Mesodermal cell (in vitro differentiated cells): Measurements from ENCODE around the gene C9orf72. TPM values are rescaled to one million over a fixed set of nuclear protein-coding genes. Genes with fewer than 3 reads are reported as not detected.
A peak's percentile ranks its signal among the peaks of the same experiment; 100 is the strongest.
"Not testable (repeated sequence)": the region's sequence is repeated elsewhere in the genome, so short reads cannot be mapped to it uniquely, and the experiment has no call there.

Source experiments
- H3K27ac ChIP-seq: 2 replicates; pipeline ENCODE4 v1.7.0; 2013; ENCODE audit warnings: mild to moderate bottlenecking, low read depth, low read length, moderate library complexity; ENCODE audit not compliant: severe bottlenecking
- H3K36me3 ChIP-seq: 2 replicates; pipeline ENCODE4 v1.7.1; 2013; ENCODE audit warnings: mild to moderate bottlenecking, low read length, moderate library complexity; ENCODE audit not compliant: control insufficient read depth, insufficient read depth
- H3K4me1 ChIP-seq: one replicate; pipeline ENCODE4 v1.7.1; 2013; ENCODE audit warnings: mild to moderate bottlenecking, low read length; ENCODE audit not compliant: insufficient read depth, control insufficient read depth, poor library complexity, severe bottlenecking
- H3K4me3 ChIP-seq: 2 replicates; pipeline ENCODE4 v1.7.0; 2013; ENCODE audit warnings: low read length, control low read depth, mild to moderate bottlenecking; ENCODE audit not compliant: insufficient read depth, poor library complexity, severe bottlenecking; ENCODE audit errors: extremely low read depth
- H3K9me3 ChIP-seq: 2 replicates; pipeline ENCODE4 v1.7.1; 2013; ENCODE audit warnings: mild to moderate bottlenecking, low read length, moderate library complexity; ENCODE audit not compliant: control insufficient read depth
- WGBS, 2 experiments: methylation state at CpG; one replicate each; pipeline ENCODE4 v1.1.5; 2013; ENCODE audit warnings: missing lambda C conversion rate in 2 of 2; ENCODE audit not compliant: insufficient coverage in 2 of 2; 5-methylcytosine and 5-hydroxymethylcytosine counted together
- polyA plus RNA-seq, 2 experiments: library from polyadenylated mRNA; stranded (reverse); fragments of 50-300 nt; gene quantifications; one replicate each; pipeline ENCODE4 v1.2.3, GENCODE V29; 2013

The C9orf72 gene, protein sequence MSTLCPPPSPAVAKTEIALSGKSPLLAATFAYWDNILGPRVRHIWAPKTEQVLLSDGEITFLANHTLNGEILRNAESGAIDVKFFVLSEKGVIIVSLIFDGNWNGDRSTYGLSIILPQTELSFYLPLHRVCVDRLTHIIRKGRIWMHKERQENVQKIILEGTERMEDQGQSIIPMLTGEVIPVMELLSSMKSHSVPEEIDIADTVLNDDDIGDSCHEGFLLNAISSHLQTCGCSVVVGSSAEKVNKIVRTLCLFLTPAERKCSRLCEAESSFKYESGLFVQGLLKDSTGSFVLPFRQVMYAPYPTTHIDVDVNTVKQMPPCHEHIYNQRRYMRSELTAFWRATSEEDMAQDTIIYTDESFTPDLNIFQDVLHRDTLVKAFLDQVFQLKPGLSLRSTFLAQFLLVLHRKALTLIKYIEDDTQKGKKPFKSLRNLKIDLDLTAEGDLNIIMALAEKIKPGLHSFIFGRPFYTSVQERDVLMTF
- 18.1 TPM for polyA plus RNA-seq (2013, experiment 1 of 2)
- 19.5 TPM for polyA plus RNA-seq (2013, experiment 2 of 2)

- no peaks in the 10 kb centered on the region for H3K9me3 ChIP-seq
- peaks cover 4% of the 10 kb centered on the region for H3K4me1 ChIP-seq
- H3K27ac ChIP-seq: peak within 1 kb of the TSS; percentile 97
- WGBS, 2 experiments: 0 to 1% methylated on average over 21 to 25 of the region's 72 CpGs
- H3K4me3 ChIP-seq: peak within 1 kb of the TSS; percentile 60
- H3K36me3 ChIP-seq: no peaks in the 10 kb centered on the region
Measured at GRCh38 chr9:27572918-27573633, at the start of gene C9orf72. TSS of gene C9orf72 (minus strand) at chr9:27573481. CDS start at chr9:27567120, 6,361 bp downstream.

- H3K4me1 ChIP-seq: no peaks in the 10 kb centered on the region
- no CpG with 5 or more reads among the region's 5 CpGs for WGBS, 2 experiments
- H3K9me3 ChIP-seq: no peaks in the 10 kb centered on the region
- H3K4me3 ChIP-seq: no peak overlapping the region
- no peak overlapping the region for H3K27ac ChIP-seq
- no peaks in the 10 kb centered on the region for H3K36me3 ChIP-seq
Measured at GRCh38 chr9:27622693-27623340, 49.5 kb upstream of the C9orf72 start.

DNA sequence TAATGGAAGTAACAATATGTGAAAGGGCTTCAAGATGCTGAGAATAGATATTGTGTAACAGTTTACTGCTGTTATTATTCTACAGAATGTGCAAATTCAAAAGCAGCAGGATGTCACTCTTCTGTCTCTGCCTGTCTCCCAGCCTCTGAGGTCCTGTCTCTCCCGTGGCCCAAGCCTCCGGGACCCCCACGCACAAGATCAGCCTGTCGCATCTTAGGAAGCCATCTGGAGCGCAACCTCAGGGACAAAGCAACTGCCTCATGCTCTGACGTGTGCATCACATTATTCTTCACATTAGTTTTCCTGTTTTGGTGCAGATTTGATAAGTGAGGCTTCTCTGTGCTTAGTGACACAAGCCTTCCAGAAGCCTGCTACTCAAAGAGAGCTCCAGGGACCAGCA is 46.5 kb upstream of the C9orf72 start:
- 81 to 100% methylated on average over 4 of the region's 6 CpGs for WGBS, 2 experiments
- Histone ChIP-seq H3K4me3 (no peak overlapping the region), H3K27ac (no peak overlapping the region), H3K36me3 (no peaks in the 10 kb centered on the region), H3K4me1 (no peaks in the 10 kb centered on the region), H3K9me3 (no peaks in the 10 kb centered on the region)

GRCh38 chr9:27618066-27618465 is 44.8 kb upstream of the C9orf72 start:
- H3K36me3 ChIP-seq: no peaks in the 10 kb centered on the region
- H3K27ac ChIP-seq: no peak overlapping the region
- H3K4me3 ChIP-seq: no peak overlapping the region
- H3K9me3 ChIP-seq: no peaks in the 10 kb centered on the region
- no CpG with 5 or more reads among the region's 4 CpGs for WGBS, 2 experiments
- no peaks in the 10 kb centered on the region for H3K4me1 ChIP-seq

DNA sequence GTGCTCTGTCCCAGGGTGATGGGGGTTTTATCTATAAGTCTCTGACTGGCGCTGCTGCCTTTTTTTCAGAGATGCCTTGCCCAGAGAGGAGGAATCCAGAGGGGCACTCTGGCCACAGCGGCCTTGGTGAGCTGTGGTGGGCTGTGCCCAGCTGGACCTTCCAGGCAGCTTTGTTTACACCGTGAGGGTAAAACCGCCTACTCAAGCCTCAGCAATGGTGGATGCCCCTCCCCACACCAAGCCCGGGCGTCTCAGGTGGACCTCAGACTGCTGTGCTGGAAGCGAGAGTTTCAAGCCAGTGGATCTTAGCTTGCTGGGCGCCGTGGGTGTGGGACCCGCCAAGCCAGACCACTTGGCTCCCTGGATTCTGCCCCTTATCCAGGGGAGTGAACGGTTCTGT is 41.3 kb upstream of the C9orf72 start:
- Histone ChIP-seq H3K27ac (no peak overlapping the region), H3K4me3 (no peak overlapping the region), H3K4me1 (no peaks in the 10 kb centered on the region), H3K36me3 (no peaks in the 10 kb centered on the region), H3K9me3 (no peaks in the 10 kb centered on the region)
- 80 to 91% methylated on average over 9 to 11 of the region's 11 CpGs for WGBS, 2 experiments

- 92 to 100% methylated on average over 3 of the region's 4 CpGs for WGBS, 2 experiments
- H3K36me3 ChIP-seq, H3K4me1 ChIP-seq, H3K9me3 ChIP-seq, H3K27ac ChIP-seq, H3K4me3 ChIP-seq: not testable (repeated sequence)
Measured at GRCh38 chr9:27612036-27612435, 38.8 kb upstream of the C9orf72 start.

- Histone ChIP-seq H3K4me3 (no peak overlapping the region), H3K27ac (no peak overlapping the region), H3K9me3 (no peaks in the 10 kb centered on the region), H3K4me1 (no peaks in the 10 kb centered on the region), H3K36me3 (no peaks in the 10 kb centered on the region)
- WGBS, 2 experiments: 86 to 91% methylated on average over 10 to 16 of the region's 19 CpGs
Measured at GRCh38 chr9:27610622-27611021, 37.3 kb upstream of the C9orf72 start.

GRCh38 chr9:27602954-27603353 is 29.7 kb upstream of the C9orf72 start:
- WGBS, 2 experiments: 60 to 94% methylated on average over 1 to 3 of the region's 4 CpGs
- H3K9me3 ChIP-seq: no peaks in the 10 kb centered on the region
- no peaks in the 10 kb centered on the region for H3K36me3 ChIP-seq
- no peak overlapping the region for H3K4me3 ChIP-seq
- no peaks in the 10 kb centered on the region for H3K4me1 ChIP-seq
- H3K27ac ChIP-seq: no peak overlapping the region

- WGBS, 2 experiments: 90 to 100% methylated on average over 2 of the region's 6 CpGs
- no peaks in the 10 kb centered on the region for H3K9me3 ChIP-seq
- no peak overlapping the region for H3K27ac ChIP-seq
- no peaks in the 10 kb centered on the region for H3K4me1 ChIP-seq
- H3K36me3 ChIP-seq: no peaks in the 10 kb centered on the region
- no peak overlapping the region for H3K4me3 ChIP-seq
Measured at GRCh38 chr9:27602142-27602861, 29.0 kb upstream of the C9orf72 start.

GRCh38 chr9:27601396-27601795 is 28.1 kb upstream of the C9orf72 start:
- Histone ChIP-seq H3K9me3 (no peaks in the 10 kb centered on the region), H3K4me3 (no peak overlapping the region), H3K27ac (no peak overlapping the region), H3K36me3 (no peaks in the 10 kb centered on the region), H3K4me1 (no peaks in the 10 kb centered on the region)
- WGBS, 2 experiments: 86 to 88% methylated on average over 6 of the region's 6 CpGs
